IMR-90 (cell line): ENCODE measurements around the gene SEL1L2. TPM values are rescaled to one million over a fixed set of nuclear protein-coding genes. Genes with fewer than 3 reads are reported as not detected.

Experiments
- ATAC-seq: fragments of 200-7000 bp; cut with Tn5 transposase; 2 replicates; pipeline ENCODE4 v1.9.1; 2020; ENCODE audit warnings: low read depth, mild to moderate bottlenecking, moderate library complexity
- BruUV-seq: library from RNA; stranded (reverse); fragments of 400-500 nt; replicated peaks from 2 replicates; lab custom pipeline; 2021; lab: Mats Ljungman, UMichigan
- CTCF ChIA-PET: fragments of 300-600 bp; formaldehyde crosslinking; extraction: SDS; loops from one replicate; lab custom pipeline; 2021; ENCODE audit warnings: antibody characterized with exemption; lab: Yijun Ruan, JAX
- POLR2A ChIA-PET: fragments of 300-600 bp; sonication (Branson Sonifier 250); formaldehyde crosslinking; loops from one replicate; lab custom pipeline; 2022; ENCODE audit warnings: antibody characterized with exemption; ENCODE audit not compliant: unreplicated experiment; lab: Charles Lee
- DNase-seq: peaks from one replicate; pipeline ENCODE4 v3.0.0; 2013
- H2AFZ ChIP-seq: replicated peaks from 2 replicates; pipeline ENCODE3; 2013; ENCODE audit warnings: low read length, mild to moderate bottlenecking; ENCODE audit not compliant: poor library complexity
- H2AK5ac ChIP-seq: 2 replicates; pipeline ENCODE4 v1.6.1; 2013; ENCODE audit warnings: low read depth, low read length, inconsistent platforms
- H2AK9ac ChIP-seq: replicated peaks from 2 replicates; pipeline ENCODE3; 2013; ENCODE audit warnings: mild to moderate bottlenecking, low read depth, low read length, moderate library complexity; ENCODE audit not compliant: poor library complexity
- H2BK120ac ChIP-seq: 2 replicates; pipeline ENCODE4 v1.6.1; 2013; ENCODE audit warnings: low read depth, low read length, inconsistent platforms
- H2BK15ac ChIP-seq: 3 replicates; pipeline ENCODE4 v1.6.1; 2013; ENCODE audit warnings: low read depth, low read length, inconsistent platforms
- H2BK20ac ChIP-seq: 2 replicates; pipeline ENCODE4 v1.6.1; 2013; ENCODE audit warnings: low read depth, mild to moderate bottlenecking, inconsistent platforms, low read length, moderate library complexity
- H2BK5ac ChIP-seq: 2 replicates; pipeline ENCODE4 v1.6.1; 2013; ENCODE audit warnings: mild to moderate bottlenecking, low read depth, low read length, inconsistent platforms; ENCODE audit not compliant: poor library complexity, severe bottlenecking
- H3K14ac ChIP-seq: replicated peaks from 2 replicates; pipeline ENCODE4 v1.6.1; 2013; ENCODE audit warnings: low read depth, low read length, inconsistent platforms
- H3K18ac ChIP-seq: 2 replicates; pipeline ENCODE4 v1.6.1; 2013; ENCODE audit warnings: low read depth, low read length, control low read depth
- H3K23ac ChIP-seq: 2 replicates; pipeline ENCODE4 v1.6.1; 2013; ENCODE audit warnings: low read depth, low read length, inconsistent platforms
- H3K27ac ChIP-seq: 2 replicates; pipeline ENCODE4 v1.5.1; 2013; ENCODE audit warnings: mild to moderate bottlenecking, control low read depth, low read length; ENCODE audit not compliant: insufficient read depth
- H3K27me3 ChIP-seq: 2 replicates; pipeline ENCODE4 v1.6.1; 2013; ENCODE audit warnings: low read length; ENCODE audit not compliant: control insufficient read depth, insufficient read depth
- H3K36me3 ChIP-seq: 2 replicates; pipeline ENCODE4 v1.6.1; 2013; ENCODE audit warnings: low read length, mixed read lengths; ENCODE audit not compliant: control insufficient read depth, insufficient read depth
- H3K4ac ChIP-seq: 2 replicates; pipeline ENCODE4 v1.6.1; 2013; ENCODE audit warnings: low read depth, low read length, inconsistent platforms
- H3K4me1 ChIP-seq: 2 replicates; pipeline ENCODE4 v1.6.1; 2013; ENCODE audit warnings: low read length, mixed read lengths; ENCODE audit not compliant: control insufficient read depth, insufficient read depth
- H3K4me2 ChIP-seq: 2 replicates; pipeline ENCODE4 v1.6.1; 2013; ENCODE audit warnings: low read depth, mild to moderate bottlenecking, control low read depth, low read length, moderate library complexity
- H3K4me3 ChIP-seq: 2 replicates; pipeline ENCODE4 v1.5.1; 2013; ENCODE audit warnings: low read depth, mild to moderate bottlenecking, control low read depth, low read length, moderate library complexity; ENCODE audit not compliant: insufficient read depth
- H3K56ac ChIP-seq: 2 replicates; pipeline ENCODE4 v1.6.1; 2013; ENCODE audit warnings: low read length, inconsistent platforms; ENCODE audit not compliant: insufficient read depth; ENCODE audit errors: extremely low read depth
- H3K79me1 ChIP-seq, 2 experiments: 2 replicates each; pipeline ENCODE4 v1.6.1; 2013; ENCODE audit warnings: low read length in 2 of 2, inconsistent platforms in 1 of 2, low read depth in 1 of 2
- H3K9ac ChIP-seq: 2 replicates; pipeline ENCODE4 v1.6.1; 2013; ENCODE audit warnings: low read depth, low read length, control low read depth
- H3K9me1 ChIP-seq: 2 replicates; pipeline ENCODE4 v1.6.1; 2013; ENCODE audit warnings: low read length, inconsistent platforms; ENCODE audit not compliant: insufficient read depth
- H3K9me3 ChIP-seq: 2 replicates; pipeline ENCODE4 v1.6.1; 2013; ENCODE audit warnings: low read length; ENCODE audit not compliant: control insufficient read depth, insufficient read depth
- H4K20me1 ChIP-seq: 2 replicates; pipeline ENCODE4 v1.6.1; 2013; ENCODE audit warnings: low read length, inconsistent platforms; ENCODE audit not compliant: insufficient read depth
- H4K5ac ChIP-seq: 2 replicates; pipeline ENCODE4 v1.6.1; 2013; ENCODE audit warnings: mild to moderate bottlenecking, low read depth, low read length, control low read depth
- H4K8ac ChIP-seq, 2 experiments: 2 replicates each; pipeline ENCODE4 v1.6.1; 2013; ENCODE audit warnings: low read depth in 2 of 2, low read length in 2 of 2, control low read depth in 1 of 2, inconsistent platforms in 1 of 2
- H4K91ac ChIP-seq: 2 replicates; pipeline ENCODE4 v1.6.1; 2013; ENCODE audit warnings: low read depth, low read length, inconsistent platforms; ENCODE audit not compliant: insufficient read depth
- BHLHE40 ChIP-seq: fragments of 150-350 bp; IDR thresholded peaks from 2 replicates; pipeline ENCODE4 v1.6.1; 2016; ENCODE audit warnings: mild to moderate bottlenecking, low read depth, low read length
- CEBPB ChIP-seq: IDR thresholded peaks from 2 replicates; pipeline ENCODE4 v1.6.1; 2012; ENCODE audit warnings: low read depth, low read length, improper control_type of control experiment
- CHD1 ChIP-seq: IDR thresholded peaks from 2 replicates; pipeline ENCODE4 v1.6.1; 2012; ENCODE audit warnings: low read depth, low read length, improper control_type of control experiment
- FOS ChIP-seq: fragments of 150-350 bp; IDR thresholded peaks from 2 replicates; pipeline ENCODE4 v1.6.1; 2016; ENCODE audit warnings: low read depth, low read length
- MAFK ChIP-seq: IDR thresholded peaks from 2 replicates; pipeline ENCODE4 v1.6.1; 2012; ENCODE audit warnings: low read depth, low read length, improper control_type of control experiment
- MAZ ChIP-seq: IDR thresholded peaks from 2 replicates; pipeline ENCODE4 v1.6.1; 2012; ENCODE audit warnings: low read depth, mild to moderate bottlenecking, low read length, improper control_type of control experiment, moderate library complexity, borderline replicate concordance
- MXI1 ChIP-seq: IDR thresholded peaks from 2 replicates; pipeline ENCODE4 v1.6.1; 2012; ENCODE audit warnings: low read depth, mild to moderate bottlenecking, low read length, moderate library complexity, borderline replicate concordance
- POLR2A ChIP-seq: IDR thresholded peaks from 2 replicates; pipeline ENCODE4 v1.6.1; 2012; ENCODE audit warnings: mild to moderate bottlenecking, low read depth, low read length
- RAD21 ChIP-seq: IDR thresholded peaks from 2 replicates; pipeline ENCODE4 v1.6.1; 2012; ENCODE audit warnings: low read length, improper control_type of control experiment
- RCOR1 ChIP-seq: IDR thresholded peaks from 2 replicates; pipeline ENCODE4 v1.6.1; 2012; ENCODE audit warnings: mild to moderate bottlenecking, low read length, improper control_type of control experiment; ENCODE audit not compliant: insufficient replicate concordance
- RFX5 ChIP-seq: IDR thresholded peaks from 2 replicates; pipeline ENCODE4 v1.8.0; 2012; ENCODE audit warnings: low read depth, mild to moderate bottlenecking, low read length, moderate library complexity
- SMC3 ChIP-seq: fragments of 150-350 bp; IDR thresholded peaks from 2 replicates; pipeline ENCODE4 v1.6.1; 2016; ENCODE audit warnings: low read depth, mild to moderate bottlenecking, antibody characterized with exemption, low read length, moderate library complexity
- WGBS, 2 experiments: methylation state at CpG; one replicate each; pipeline versions ENCODE4 v1.1.5 to v1.1.7; 2013; ENCODE audit warnings: missing lambda C conversion rate in 2 of 2; ENCODE audit not compliant: insufficient read length in 1 of 2; ENCODE audit errors: extremely low coverage in 2 of 2; 5-methylcytosine and 5-hydroxymethylcytosine counted together
- dilution Hi-C: fragments of 300-500 bp; cut with HindIII; formaldehyde crosslinking; loops from one replicate; pipeline ENCODE4 v1.14.3; 2018; ENCODE audit warnings: low sequenced_read_pairs; ENCODE audit not compliant: unreplicated experiment
- in situ Hi-C: fragments of 300-500 bp; cut with MboI; formaldehyde crosslinking; loops from 3 replicates; pipeline ENCODE4 v1.14.3; 2019; ENCODE audit warnings: low sequenced_read_pairs, inconsistent platforms, mixed read lengths
- intact Hi-C: fragments of 100-400 bp; cut with micrococcal nuclease; formaldehyde crosslinking; loops from 2 replicates; pipeline ENCODE4 v1.10.0; 2022
- polyA plus RNA-seq, 3 experiments: library from polyadenylated mRNA; depleted of rRNA; stranded (reverse); fragments of >200 nt; gene quantifications; 2 replicates each; pipeline ENCODE4 v1.2.3, GENCODE V29; 2012; ENCODE audit warnings: low replicate concordance in 1 of 3
- total RNA-seq: library from RNA; depleted of rRNA; stranded (reverse); fragments of >200 nt; gene quantifications from 2 replicates; pipeline ENCODE4 v1.2.3, GENCODE V29; 2012
- TF ChIP-seq, protein P1 (sequence below): fragments of 150-350 bp; IDR thresholded peaks from 2 replicates; pipeline ENCODE4 v1.6.1; 2017; ENCODE audit warnings: mild to moderate bottlenecking, antibody characterized with exemption, low read length, low read depth
- TF ChIP-seq, protein P2 (sequence below): fragments of 150-350 bp; IDR thresholded peaks from 2 replicates; pipeline ENCODE4 v1.6.1; 2016; ENCODE audit warnings: low read depth, mild to moderate bottlenecking, low read length, moderate library complexity, borderline replicate concordance

SEL1L2 gene
- total and polyA plus RNA-seq, 2 of the 4 experiments (the other 2 are of a cell fraction): not detected

- Histone ChIP-seq H2AK5ac (no peak overlapping the region), H3K9ac (no peak overlapping the region), H3K4me3 (no peak overlapping the region), H2AK9ac (no peak overlapping the region), H4K20me1 (no peaks in the 10 kb centered on the region), H2AFZ (no peak overlapping the region), H3K27ac (no peak overlapping the region), H3K56ac (no peak overlapping the region), H4K8ac (no peak overlapping the region), H2BK15ac (no peak overlapping the region), H3K23ac (no peak overlapping the region), H3K9me3 (peaks cover 11% of the 10 kb centered on the region), H3K18ac (no peak overlapping the region), H3K79me1 (no peaks in the 10 kb centered on the region), H3K36me3 (no peaks in the 10 kb centered on the region), H3K4ac (no peak overlapping the region), H2BK20ac (no peak overlapping the region), H3K9me1 (no peaks in the 10 kb centered on the region), H3K4me2 (no peak overlapping the region), H3K4me1 (no peaks in the 10 kb centered on the region), H2BK120ac (no peak overlapping the region), H4K91ac (no peak overlapping the region), H2BK5ac (no peak overlapping the region), H4K5ac (no peak overlapping the region), H3K14ac (no peak overlapping the region), H3K27me3 (no peaks in the 10 kb centered on the region)
- WGBS, 2 experiments: no CpG with 5 or more reads among the region's 1 CpG
- intact Hi-C loops: no loop called here
- in situ Hi-C loops: no loop called here
- no TSS peak for BruUV-seq
- TF ChIP-seq MAFK (no peak), SMC3 (no peak), BHLHE40 (no peak), RAD21 (no peak), MXI1 (no peak), POLR2A (no peak), CHD1 (no peak), CEBPB (no peak), RCOR1 (no peak), MAZ (no peak), FOS (no peak), RFX5 (no peak)
- TF ChIP-seq, protein P1, sequence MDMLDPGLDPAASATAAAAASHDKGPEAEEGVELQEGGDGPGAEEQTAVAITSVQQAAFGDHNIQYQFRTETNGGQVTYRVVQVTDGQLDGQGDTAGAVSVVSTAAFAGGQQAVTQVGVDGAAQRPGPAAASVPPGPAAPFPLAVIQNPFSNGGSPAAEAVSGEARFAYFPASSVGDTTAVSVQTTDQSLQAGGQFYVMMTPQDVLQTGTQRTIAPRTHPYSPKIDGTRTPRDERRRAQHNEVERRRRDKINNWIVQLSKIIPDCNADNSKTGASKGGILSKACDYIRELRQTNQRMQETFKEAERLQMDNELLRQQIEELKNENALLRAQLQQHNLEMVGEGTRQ: no peak
- TF ChIP-seq, protein P2, sequence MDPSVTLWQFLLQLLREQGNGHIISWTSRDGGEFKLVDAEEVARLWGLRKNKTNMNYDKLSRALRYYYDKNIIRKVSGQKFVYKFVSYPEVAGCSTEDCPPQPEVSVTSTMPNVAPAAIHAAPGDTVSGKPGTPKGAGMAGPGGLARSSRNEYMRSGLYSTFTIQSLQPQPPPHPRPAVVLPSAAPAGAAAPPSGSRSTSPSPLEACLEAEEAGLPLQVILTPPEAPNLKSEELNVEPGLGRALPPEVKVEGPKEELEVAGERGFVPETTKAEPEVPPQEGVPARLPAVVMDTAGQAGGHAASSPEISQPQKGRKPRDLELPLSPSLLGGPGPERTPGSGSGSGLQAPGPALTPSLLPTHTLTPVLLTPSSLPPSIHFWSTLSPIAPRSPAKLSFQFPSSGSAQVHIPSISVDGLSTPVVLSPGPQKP: no peak
- ATAC-seq: no peak
- dilution Hi-C loops: no loop called here
- ChIA-PET CTCF (no interaction called here), POLR2A (no interaction called here)
- no peak for DNase-seq
These were observed 897 bp upstream of the SEL1L2 start for GRCh38 chr20:13991311-13991710.
